Keratinocyte (primary cell): ENCODE measurements around the gene MAST2. TPM values are rescaled to one million over a fixed set of nuclear protein-coding genes. Genes with fewer than 3 reads are reported as not detected.
"Not testable (repeated sequence)": the region's sequence is repeated elsewhere in the genome, so short reads cannot be mapped to it uniquely, and the experiment has no call there.

ENCODE experiments used
- DNase-seq: peaks from one replicate; pipeline ENCODE4 v3.0.0-alpha.2; 2011; ENCODE audit warnings: low read depth, missing footprints, low spot score
- FAIRE-seq: peaks from 2 replicates; lab custom pipeline; 2011; peaks lifted over from hg19 to GRCh38; lab: Jason Lieb, UNC
- H2AFZ ChIP-seq: 2 replicates; pipeline ENCODE4 v1.6.0; 2012; ENCODE audit warnings: low read length, control low read depth, inconsistent platforms; ENCODE audit not compliant: control insufficient read depth
- H3K27ac ChIP-seq: 2 replicates; pipeline ENCODE4 v1.5.1; 2011; ENCODE audit warnings: low read length; ENCODE audit not compliant: control insufficient read depth, insufficient read depth
- H3K27me3 ChIP-seq: 3 replicates; pipeline ENCODE4 v1.6.0; 2011; ENCODE audit warnings: low read length; ENCODE audit not compliant: control insufficient read depth, insufficient read depth; ENCODE audit errors: extremely low read depth
- H3K36me3 ChIP-seq, 2 experiments: 2 replicates in 1 of 2; 3 replicates in 1 of 2; pipeline ENCODE4 v1.5.1; 2011; ENCODE audit warnings: low read length in 2 of 2, mild to moderate bottlenecking in 1 of 2; ENCODE audit not compliant: control insufficient read depth in 2 of 2, insufficient read depth in 2 of 2; ENCODE audit errors: extremely low read depth in 1 of 2
- H3K4me1 ChIP-seq: 3 replicates; pipeline ENCODE4 v1.5.1; 2011; ENCODE audit warnings: low read length; ENCODE audit not compliant: control insufficient read depth, insufficient read depth; ENCODE audit errors: extremely low read depth
- H3K4me2 ChIP-seq: 3 replicates; pipeline ENCODE4 v1.6.0; 2011; ENCODE audit warnings: low read depth, low read length; ENCODE audit not compliant: control insufficient read depth, insufficient read depth; ENCODE audit errors: extremely low read depth
- H3K4me3 ChIP-seq, 3 experiments: fragments of 200-600 bp in 1 of 3; sonication (generic) in 1 of 3; 2 replicates in 2 of 3; 3 replicates in 1 of 3; pipeline ENCODE4 v1.5.1; 2011 to 2016; ENCODE audit warnings: low read length in 3 of 3, mild to moderate bottlenecking in 3 of 3, control low read depth in 2 of 3, inconsistent platforms in 1 of 3, low read depth in 1 of 3, mixed read lengths in 1 of 3, mixed run types in 1 of 3, moderate library complexity in 1 of 3; ENCODE audit not compliant: control insufficient read depth in 2 of 3, insufficient read depth in 2 of 3; ENCODE audit errors: extremely low read depth in 1 of 3
- H3K79me2 ChIP-seq: 2 replicates; pipeline ENCODE4 v1.6.0; 2012; ENCODE audit warnings: low read length; ENCODE audit not compliant: control insufficient read depth, insufficient read depth
- H3K9ac ChIP-seq: 3 replicates; pipeline ENCODE4 v1.6.0; 2011; ENCODE audit warnings: low read length; ENCODE audit not compliant: control insufficient read depth, insufficient read depth; ENCODE audit errors: extremely low read depth
- H3K9me1 ChIP-seq: 3 replicates; pipeline ENCODE4 v1.6.0; 2011; ENCODE audit warnings: low read length; ENCODE audit not compliant: control insufficient read depth, insufficient read depth; ENCODE audit errors: extremely low read depth
- H3K9me3 ChIP-seq: 2 replicates; pipeline ENCODE4 v1.5.1; 2012; ENCODE audit warnings: low read depth, low read length; ENCODE audit not compliant: control insufficient read depth
- H4K20me1 ChIP-seq: 3 replicates; pipeline ENCODE4 v1.6.0; 2011; ENCODE audit warnings: low read length; ENCODE audit not compliant: control insufficient read depth, insufficient read depth; ENCODE audit errors: extremely low read depth
- CTCF ChIP-seq, 3 experiments: IDR thresholded peaks in 1 of 3; conservative IDR thresholded peaks in 1 of 3; optimal IDR thresholded peaks in 1 of 3; 2 replicates in 2 of 3; 3 replicates in 1 of 3; pipeline versions ENCODE3 to v1.5.1; 2011; ENCODE audit warnings: low read length in 3 of 3, mild to moderate bottlenecking in 3 of 3, moderate library complexity in 2 of 3, control low read depth in 1 of 3, inconsistent platforms in 1 of 3; ENCODE audit not compliant: insufficient read depth in 2 of 3; ENCODE audit errors: extremely low read depth in 1 of 3
- EZH2 ChIP-seq: IDR thresholded peaks from one replicate; pipeline ENCODE4 v1.6.1; 2012; ENCODE audit warnings: inconsistent platforms, mild to moderate bottlenecking, low read length, moderate library complexity
- dilution Hi-C: fragments of 300-500 bp; cut with MboI; formaldehyde crosslinking; loops from one replicate; pipeline ENCODE4 v1.7.0; 2020; ENCODE audit warnings: low sequenced_read_pairs; ENCODE audit not compliant: extremely low pct_ligation_motif_present
- polyA plus RNA-seq, 5 experiments: library from polyadenylated mRNA; depleted of rRNA in 3 of 5; stranded (reverse) in 3 of 5; stranded (forward) in 1 of 5; unstranded in 1 of 5; fragments of >200 nt; gene quantifications; 1 replicate in 1 of 5; 2 replicates in 3 of 5; 3 replicates in 1 of 5; pipeline versions ENCODE4 v1.2.1 to v1.2.3, GENCODE V29; 2011 to 2012; ENCODE audit warnings: missing spikeins in 2 of 5, low read depth in 1 of 5, low replicate concordance in 1 of 5

The MAST2 gene
- polyA plus RNA-seq, 1 donor (not counting 4 experiments of a cell fraction or from before 2014, with no cell fraction given), result 12.2 TPM

GRCh38 chr1:46053734-46054133 is 250.3 kb downstream of the MAST2 start:
- Histone ChIP-seq H3K4me2 (no peak overlapping the region), H3K9me3 (no peaks in the 10 kb centered on the region), H3K4me3 (no peak overlapping the region), H4K20me1 (no peaks in the 10 kb centered on the region), H3K36me3 (no peaks in the 10 kb centered on the region), H3K9ac (no peak overlapping the region), H2AFZ (no peak overlapping the region), H3K27ac (no peak overlapping the region), H3K4me1 (no peaks in the 10 kb centered on the region), H3K27me3 (no peaks in the 10 kb centered on the region), H3K79me2 (no peaks in the 10 kb centered on the region), H3K9me1 (no peaks in the 10 kb centered on the region)
- FAIRE-seq, result no peak
- TF ChIP-seq EZH2 (no peak), CTCF (optimal IDR thresholded peaks at IDR 0.05 in 1 of 3, IDR thresholded peaks at IDR 0.05 in 1 of 3, conservative IDR thresholded peaks at IDR 0.05 in 1 of 3; ENCODE audit: extremely low read depth in 1 of 3, insufficient read depth in 2 of 3, low read length in 3 of 3) (no peak)
- dilution Hi-C loops, result no loop called here
- no peak for DNase-seq

GRCh38 chr1:46056325-46056724 is 252.9 kb downstream of the MAST2 start:
- dilution Hi-C loops, result no loop called here
- no peak for TF ChIP-seq CTCF (optimal IDR thresholded peaks at IDR 0.05 in 1 of 3, IDR thresholded peaks at IDR 0.05 in 1 of 3, conservative IDR thresholded peaks at IDR 0.05 in 1 of 3; ENCODE audit: extremely low read depth in 1 of 3, insufficient read depth in 2 of 3, low read length in 3 of 3)
- no peak for TF ChIP-seq EZH2
- Histone ChIP-seq H3K9me3 (no peaks in the 10 kb centered on the region), H3K9me1 (no peaks in the 10 kb centered on the region), H3K36me3 (no peaks in the 10 kb centered on the region), H3K27me3 (no peaks in the 10 kb centered on the region), H3K4me3 (no peak overlapping the region), H3K27ac (no peak overlapping the region), H2AFZ (no peak overlapping the region), H3K4me1 (no peaks in the 10 kb centered on the region), H3K9ac (no peak overlapping the region), H3K79me2 (no peaks in the 10 kb centered on the region), H3K4me2 (no peak overlapping the region), H4K20me1 (no peaks in the 10 kb centered on the region)
- FAIRE-seq (no peak), DNase-seq (no peak)

GRCh38 chr1:46057215-46057614 is 253.8 kb downstream of the MAST2 start:
- H4K20me1 ChIP-seq, FAIRE-seq, H3K27ac ChIP-seq, dilution Hi-C loops, H2AFZ ChIP-seq, H3K9me3 ChIP-seq, H3K4me1 ChIP-seq, H3K9ac ChIP-seq, H3K36me3 ChIP-seq, H3K27me3 ChIP-seq, H3K4me3 ChIP-seq, H3K79me2 ChIP-seq, H3K9me1 ChIP-seq, DNase-seq, H3K4me2 ChIP-seq: not testable (repeated sequence)
